Calu3 (cell line): ENCODE measurements around the gene TEAD4. TPM values are rescaled to one million over a fixed set of nuclear protein-coding genes. Genes with fewer than 3 reads are reported as not detected.

Experiments
- BruUV-seq: library from RNA; stranded (reverse); fragments of 400-500 nt; replicated peaks from 2 replicates; lab custom pipeline; 2021; lab: Mats Ljungman, UMichigan
- CTCF ChIA-PET: fragments of 300-600 bp; sonication (Branson Sonifier 250); formaldehyde crosslinking; loops from one replicate; lab custom pipeline; 2022; ENCODE audit warnings: antibody characterized with exemption; lab: Charles Lee
- DNase-seq: peaks from one replicate; pipeline ENCODE4 v3.0.0; 2022
- H3K27ac Mint-ChIP-seq: one replicate; pipeline ENCODE4 v1.8.0; 2022; ENCODE audit warnings: mixed read lengths; ENCODE audit not compliant: unreplicated experiment
- H3K27me3 Mint-ChIP-seq: one replicate; pipeline ENCODE4 v1.8.0; 2022; ENCODE audit warnings: mixed read lengths; ENCODE audit not compliant: unreplicated experiment
- H3K36me3 Mint-ChIP-seq: one replicate; pipeline ENCODE4 v1.8.0; 2022; ENCODE audit warnings: mild to moderate bottlenecking, moderate library complexity, mixed read lengths; ENCODE audit not compliant: insufficient read depth, unreplicated experiment
- H3K4me1 Mint-ChIP-seq: one replicate; pipeline ENCODE4 v1.8.0; 2022; ENCODE audit warnings: mild to moderate bottlenecking, low read depth, mixed read lengths; ENCODE audit not compliant: unreplicated experiment
- H3K4me3 Mint-ChIP-seq: one replicate; pipeline ENCODE4 v1.8.0; 2022; ENCODE audit warnings: mild to moderate bottlenecking, low read depth, moderate library complexity, mixed read lengths; ENCODE audit not compliant: unreplicated experiment
- H3K9me3 Mint-ChIP-seq: one replicate; pipeline ENCODE4 v1.8.0; 2022; ENCODE audit warnings: low read depth, mixed read lengths; ENCODE audit not compliant: unreplicated experiment
- CTCF ChIP-seq: fragments of 200-600 bp; IDR thresholded peaks from one replicate; pipeline ENCODE4 v1.8.0; 2022; ENCODE audit warnings: antibody characterized with exemption; ENCODE audit not compliant: unreplicated experiment
- intact Hi-C: fragments of 100-400 bp; cut with micrococcal nuclease; formaldehyde crosslinking; loops from one replicate; pipeline ENCODE4 v1.10.0; 2022; ENCODE audit not compliant: unreplicated experiment
- total RNA-seq: library from RNA; stranded (reverse); gene quantifications from 2 replicates; pipeline ENCODE4 v1.2.3, GENCODE V29; 2022

Gene TEAD4
- total RNA-seq, 1 experiment from 2014 or later = 33.0 TPM

DNA sequence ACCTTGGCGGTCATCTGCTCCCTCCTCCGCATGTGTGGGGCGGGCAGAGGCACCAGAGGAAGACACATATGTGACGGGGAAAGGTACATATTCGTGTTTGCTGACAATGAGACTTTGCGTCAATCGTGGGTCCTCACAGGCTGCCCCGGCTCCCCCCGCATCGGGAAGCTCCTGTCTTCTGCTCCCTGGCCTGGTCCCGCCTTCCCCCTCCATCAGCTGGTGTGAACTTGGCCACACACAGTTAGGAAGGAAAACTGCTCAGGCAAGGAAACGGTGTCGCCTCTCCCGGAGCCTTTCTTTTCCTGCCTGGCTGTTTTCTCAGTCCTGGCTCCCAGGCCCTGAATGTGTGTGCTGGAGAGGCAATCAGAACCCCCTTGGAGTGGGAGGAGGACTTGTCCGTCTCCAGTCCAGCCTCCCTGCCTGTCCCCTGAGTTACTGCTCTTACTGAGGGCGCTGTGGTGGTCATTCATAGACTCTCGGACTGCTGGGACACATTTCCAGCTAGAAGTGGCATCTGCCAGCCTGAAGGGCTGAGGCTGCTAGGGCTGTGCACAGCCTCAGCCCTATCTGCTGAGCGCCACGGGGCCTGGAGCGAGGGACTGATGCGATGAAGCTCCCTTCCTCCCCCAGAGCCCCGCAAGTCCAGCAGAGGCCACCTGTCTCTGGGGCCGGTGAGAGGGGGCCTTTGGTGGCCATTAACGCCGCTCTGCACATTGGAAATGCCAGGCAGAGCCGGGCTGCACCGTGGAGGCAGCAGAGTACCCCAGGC lies 73.8 kb downstream of the TEAD4 start:
- CTCF ChIA-PET = no interaction called here
- intact Hi-C loops = no loop called here
- Mint-ChIP-seq H3K36me3 (peaks cover 7% of the 10 kb centered on the region), H3K4me3 (no peak overlapping the region), H3K4me1 (no peaks in the 10 kb centered on the region), H3K9me3 (no peaks in the 10 kb centered on the region), H3K27me3 (no peaks in the 10 kb centered on the region), H3K27ac (no peak overlapping the region)
- TF ChIP-seq CTCF = no peak
- no TSS peak for BruUV-seq
- DNase-seq = no peak

DNA sequence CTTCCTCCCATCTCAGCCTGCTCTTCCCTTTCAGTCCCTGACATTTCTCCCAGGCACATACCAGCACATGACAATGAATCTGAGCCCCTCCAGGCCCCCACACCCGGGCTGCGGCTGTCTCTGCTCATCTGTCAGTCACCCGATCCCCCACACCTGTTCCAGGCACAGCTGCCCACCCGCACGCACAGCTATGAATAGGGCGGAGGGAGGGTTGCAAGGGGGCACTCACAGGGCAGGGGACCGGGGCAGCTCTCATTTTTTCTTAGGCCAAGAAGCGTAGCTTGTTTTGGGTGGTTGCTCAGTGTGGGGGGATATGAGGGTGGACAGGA lies 74.3 kb downstream of the TEAD4 start:
- Mint-ChIP-seq H3K4me3 (no peak overlapping the region), H3K27ac (no peak overlapping the region), H3K4me1 (no peaks in the 10 kb centered on the region), H3K9me3 (no peaks in the 10 kb centered on the region), H3K36me3 (peaks cover 7% of the 10 kb centered on the region), H3K27me3 (no peaks in the 10 kb centered on the region)
- no peak for TF ChIP-seq CTCF
- DNase-seq = no peak
- CTCF ChIA-PET = no interaction called here
- intact Hi-C loops = no loop called here
- BruUV-seq = no TSS peak

DNA sequence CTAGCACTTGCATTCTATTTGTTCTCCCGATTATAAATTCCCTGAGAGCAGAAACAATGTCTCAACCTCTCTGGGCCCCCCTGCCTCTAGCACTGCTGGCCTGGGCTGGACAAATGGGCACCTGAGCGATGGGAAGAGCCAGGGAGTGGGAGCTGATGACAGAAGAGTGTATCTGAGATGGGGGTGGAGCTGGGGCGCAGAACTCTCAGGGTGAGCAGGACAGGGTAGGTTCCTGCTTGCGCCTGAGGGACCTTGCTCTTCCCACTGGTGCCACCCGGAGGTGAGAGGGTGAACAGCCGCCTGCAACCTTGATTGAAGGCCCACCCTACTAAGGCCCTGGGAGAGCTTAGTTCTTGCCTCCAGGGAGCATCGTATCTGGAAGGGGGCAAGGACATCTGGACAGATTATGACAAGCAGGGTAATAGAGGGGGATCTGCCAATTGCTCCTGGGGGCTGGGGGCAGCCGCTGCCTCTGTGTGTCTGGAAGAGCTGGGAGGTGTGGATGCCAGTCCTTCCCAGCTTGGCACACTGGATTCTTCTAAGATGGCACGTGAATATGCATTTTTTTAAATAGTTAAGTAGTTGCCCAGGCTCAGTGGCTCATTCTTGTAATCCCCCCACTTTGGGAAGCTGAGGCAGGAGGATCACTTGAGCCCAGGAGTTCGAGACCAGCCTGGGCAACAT lies 75.0 kb downstream of the TEAD4 start:
- Mint-ChIP-seq H3K9me3 (no peaks in the 10 kb centered on the region), H3K4me3 (no peak overlapping the region), H3K4me1 (no peaks in the 10 kb centered on the region), H3K27ac (no peak overlapping the region), H3K36me3 (peaks cover 10% of the 10 kb centered on the region), H3K27me3 (no peaks in the 10 kb centered on the region)
- no TSS peak for BruUV-seq
- DNase-seq = peak; percentile 71
- peak; percentile 72 for TF ChIP-seq CTCF
- CTCF ChIA-PET = interaction anchor here (0.8 kb wide), 2 partner anchors 10 to 149 kb away, joined by 3 to 7 read pairs; no protein-coding TSS in a partner anchor
- intact Hi-C loops = no loop called here

- H3K9me3 Mint-ChIP-seq = no peaks in the 10 kb centered on the region
- DNase-seq = no peak
- H3K27me3 Mint-ChIP-seq = no peaks in the 10 kb centered on the region
- H3K36me3 Mint-ChIP-seq = peaks cover 10% of the 10 kb centered on the region
- H3K4me3 Mint-ChIP-seq = no peak overlapping the region
- no peak for TF ChIP-seq CTCF
- H3K27ac Mint-ChIP-seq = no peak overlapping the region
- intact Hi-C loops = no loop called here
- BruUV-seq = no TSS peak
- CTCF ChIA-PET = interaction anchor here (0.8 kb wide), 1 partner anchor 150 kb away, joined by 7 read pairs; no protein-coding TSS in a partner anchor
- H3K4me1 Mint-ChIP-seq = no peaks in the 10 kb centered on the region
Observed at GRCh38 chr12:3035171-3035570, 76.0 kb downstream of the TEAD4 start.
